Endothelial cell of umbilical vein (primary cell): ENCODE data around the gene CAMK2B. TPM values are rescaled to one million over a fixed set of nuclear protein-coding genes. Genes with fewer than 3 reads are reported as not detected.

Experiments used
- BruUV-seq: library from RNA; stranded (reverse); fragments of 400-500 nt; replicated peaks from 2 replicates; lab custom pipeline; 2021; lab: Mats Ljungman, UMichigan
- CTCF ChIA-PET: fragments of 300-600, 350-600 bp; sonication (Branson Sonifier 250); formaldehyde crosslinking; loops from one replicate; lab custom pipeline; 2021; ENCODE audit warnings: antibody characterized with exemption, inconsistent platforms; lab: Charles Lee
- POLR2A ChIA-PET: fragments of 300-600, 350-600 bp; sonication (Branson Sonifier 250); formaldehyde crosslinking; loops from one replicate; lab custom pipeline; 2021; ENCODE audit warnings: antibody characterized with exemption, inconsistent platforms; lab: Charles Lee
- DNase-seq: peaks from one replicate; pipeline ENCODE4 v3.0.0-alpha.2; 2011; ENCODE audit warnings: low read depth, low spot score
- FAIRE-seq: peaks from 2 replicates; lab custom pipeline; 2011; peaks lifted over from hg19 to GRCh38; lab: Jason Lieb, UNC
- H2AFZ ChIP-seq: 2 replicates; pipeline ENCODE4 v1.6.0; 2012; ENCODE audit warnings: low read depth, low read length, control low read depth, inconsistent platforms
- H3K27ac ChIP-seq: 2 replicates; pipeline ENCODE4 v1.5.1; 2011; ENCODE audit warnings: low read depth, mild to moderate bottlenecking, control low read depth, low read length, moderate library complexity; ENCODE audit not compliant: insufficient read depth
- H3K27me3 ChIP-seq, 2 experiments: 2 replicates each; pipeline versions ENCODE4 v1.6.0 to v1.6.1; 2011; ENCODE audit warnings: low read length in 2 of 2, mixed read lengths in 1 of 2; ENCODE audit not compliant: control insufficient read depth in 2 of 2, insufficient read depth in 2 of 2
- H3K36me3 ChIP-seq, 2 experiments: 2 replicates in 1 of 2; 3 replicates in 1 of 2; pipeline ENCODE4 v1.5.1; 2011; ENCODE audit warnings: low read length in 2 of 2, mild to moderate bottlenecking in 1 of 2, moderate library complexity in 1 of 2; ENCODE audit not compliant: control insufficient read depth in 2 of 2, insufficient read depth in 2 of 2; ENCODE audit errors: extremely low read depth in 1 of 2
- H3K4me1 ChIP-seq: 3 replicates; pipeline ENCODE4 v1.5.1; 2011; ENCODE audit warnings: mild to moderate bottlenecking, low read length; ENCODE audit not compliant: control insufficient read depth, insufficient read depth; ENCODE audit errors: extremely low read depth
- H3K4me2 ChIP-seq: 2 replicates; pipeline ENCODE4 v1.6.1; 2011; ENCODE audit warnings: low read length, control low read depth, mixed read lengths; ENCODE audit not compliant: insufficient read depth
- H3K4me3 ChIP-seq, 3 experiments: fragments of 200-600 bp in 1 of 3; sonication (generic), shearing (Covaris generic) in 1 of 3; replicated peaks in 1 of 3; 2 replicates each; pipeline ENCODE4 v1.5.1; 2011 to 2016; ENCODE audit warnings: control low read depth in 3 of 3, low read length in 3 of 3, mild to moderate bottlenecking in 2 of 3, inconsistent platforms in 1 of 3, low read depth in 1 of 3, moderate library complexity in 1 of 3; ENCODE audit not compliant: insufficient read depth in 1 of 3
- H3K79me2 ChIP-seq: 2 replicates; pipeline ENCODE4 v1.6.0; 2012; ENCODE audit warnings: low read length, inconsistent platforms; ENCODE audit not compliant: control insufficient read depth, insufficient read depth
- H3K9ac ChIP-seq: replicated peaks from 2 replicates; pipeline ENCODE3; 2011; ENCODE audit warnings: low read length, control low read depth; ENCODE audit not compliant: insufficient read depth; ENCODE audit errors: extremely low read depth
- H3K9me1 ChIP-seq: replicated peaks from 3 replicates; pipeline ENCODE4 v1.6.0; 2011; ENCODE audit warnings: mild to moderate bottlenecking, low read length; ENCODE audit not compliant: control insufficient read depth, insufficient read depth; ENCODE audit errors: extremely low read depth
- H3K9me3 ChIP-seq: replicated peaks from 2 replicates; pipeline ENCODE4 v1.5.1; 2012; ENCODE audit warnings: low read length, inconsistent platforms; ENCODE audit not compliant: control insufficient read depth, insufficient read depth
- H4K20me1 ChIP-seq: replicated peaks from 2 replicates; pipeline ENCODE3; 2011; ENCODE audit warnings: mild to moderate bottlenecking, low read length; ENCODE audit not compliant: control insufficient read depth, insufficient read depth; ENCODE audit errors: extremely low read depth
- CTCF ChIP-seq, 2 donors: IDR thresholded peaks; 1 replicate in 1 of 2; 2 replicates in 1 of 2; pipeline ENCODE4 v1.5.1; 2011; ENCODE audit warnings: low read length in 2 of 2, mild to moderate bottlenecking in 2 of 2, moderate library complexity in 2 of 2, control low read depth in 1 of 2, inconsistent platforms in 1 of 2, low read depth in 1 of 2; ENCODE audit not compliant: insufficient read depth in 1 of 2; ENCODE audit errors: extremely low read depth in 1 of 2
- EZH2 ChIP-seq: IDR thresholded peaks from 2 replicates; pipeline ENCODE4 v1.6.1; 2012; ENCODE audit warnings: borderline replicate concordance, low read depth, mild to moderate bottlenecking, moderate library complexity, low read length, inconsistent platforms; ENCODE audit not compliant: severe bottlenecking
- FOS ChIP-seq: IDR thresholded peaks from 2 replicates; pipeline ENCODE4 v1.6.1; 2011; ENCODE audit warnings: mild to moderate bottlenecking, low read length, moderate library complexity, borderline replicate concordance; ENCODE audit not compliant: insufficient read depth
- GATA2 ChIP-seq: IDR thresholded peaks from 2 replicates; pipeline ENCODE4 v1.7.0; 2011; ENCODE audit warnings: low read depth, mild to moderate bottlenecking, moderate library complexity, mixed read lengths, low read length; ENCODE audit not compliant: insufficient read length, insufficient read depth
- JUN ChIP-seq: IDR thresholded peaks from 2 replicates; pipeline ENCODE4 v1.6.1; 2011; ENCODE audit warnings: borderline replicate concordance, low read depth; ENCODE audit not compliant: insufficient read length, insufficient read depth
- MYC ChIP-seq: IDR thresholded peaks from one replicate; pipeline ENCODE4 v1.6.1; 2011; ENCODE audit warnings: mild to moderate bottlenecking, low read depth, low read length
- POLR2A ChIP-seq: IDR thresholded peaks from 2 replicates; pipeline ENCODE4 v1.6.1; 2012; ENCODE audit warnings: low read depth, mild to moderate bottlenecking, control low read depth, low read length
- POLR2AphosphoS5 ChIP-seq: IDR thresholded peaks from 2 replicates; pipeline ENCODE4 v1.6.1; 2012; ENCODE audit warnings: low read depth, mild to moderate bottlenecking, control low read depth, low read length, moderate library complexity; ENCODE audit not compliant: insufficient read depth
- dilution Hi-C: fragments of 300-500 bp; cut with MboI; formaldehyde crosslinking; loops from one replicate; pipeline ENCODE4 v1.15.0; 2019; ENCODE audit warnings: low sequenced_read_pairs; ENCODE audit not compliant: extremely low pct_ligation_motif_present
- intact Hi-C: fragments of 100-400 bp; cut with micrococcal nuclease; formaldehyde crosslinking; loops from one replicate; pipeline ENCODE4 v1.10.0; 2022
- polyA plus RNA-seq, 4 experiments: library from polyadenylated mRNA; depleted of rRNA in 3 of 4; stranded (reverse) in 3 of 4; unstranded in 1 of 4; fragments of >200 nt; gene quantifications; 2 replicates each; pipeline versions ENCODE4 v1.2.1 to v1.2.3, GENCODE V29; 2011 to 2012; ENCODE audit warnings: missing spikeins in 1 of 4
- total RNA-seq: library from RNA; stranded (reverse); gene quantifications from 2 replicates; pipeline ENCODE4 v1.2.3, GENCODE V29; 2021
- TF ChIP-seq, protein P1 (sequence below): IDR thresholded peaks from 2 replicates; pipeline ENCODE4 v1.6.1; 2011; ENCODE audit not compliant: insufficient read depth, insufficient read length

Gene CAMK2B
- total and polyA plus RNA-seq, 2 donors (not counting 3 experiments of a cell fraction or from before 2014, with no cell fraction given) = 0.57 to 1.6 TPM

GRCh38 chr7:44346063-44346462, 20.7 kb upstream of the CAMK2B start:
- intact Hi-C loops = no loop called here

More at GRCh38 chr7:44346063-44346462, 20.7 kb upstream of the CAMK2B start:
- no peak overlapping the region for H3K9ac ChIP-seq
- BruUV-seq = no TSS peak
- no peaks in the 10 kb centered on the region for H3K9me3 ChIP-seq
- no peaks in the 10 kb centered on the region for H4K20me1 ChIP-seq
- no peak for TF ChIP-seq POLR2AphosphoS5
- TF ChIP-seq FOS = no peak
- TF ChIP-seq GATA2 = no peak
- TF ChIP-seq EZH2 = no peak
- no peak for TF ChIP-seq MYC
- TF ChIP-seq CTCF (IDR thresholded peaks at IDR 0.05; ENCODE audit: extremely low read depth in 1 of 2, insufficient read depth in 1 of 2, low read depth in 1 of 2, low read length in 2 of 2) = no peak
- no peak for TF ChIP-seq POLR2A
- TF ChIP-seq JUN = no peak
- TF ChIP-seq, protein P1, sequence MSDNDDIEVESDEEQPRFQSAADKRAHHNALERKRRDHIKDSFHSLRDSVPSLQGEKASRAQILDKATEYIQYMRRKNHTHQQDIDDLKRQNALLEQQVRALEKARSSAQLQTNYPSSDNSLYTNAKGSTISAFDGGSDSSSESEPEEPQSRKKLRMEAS = no peak
- no peaks in the 10 kb centered on the region for H3K79me2 ChIP-seq
- FAIRE-seq (no peak), DNase-seq (no peak)
- CTCF ChIA-PET = interaction anchor here (0.9 to 1.7 kb wide), 5 partner anchors 10 to 139 kb away, joined by 3 to 7 read pairs (median 3); no protein-coding TSS in a partner anchor
- H3K9me1 ChIP-seq = no peaks in the 10 kb centered on the region
- dilution Hi-C loops = no loop called here
- H3K27ac ChIP-seq = no peak overlapping the region
- H3K4me2 ChIP-seq = no peak overlapping the region
- peaks cover 9 to 23% of the 10 kb centered on the region in 2 experiments for H3K27me3 ChIP-seq
- H3K4me3 ChIP-seq = no peak overlapping the region
- no peaks in the 10 kb centered on the region for H3K4me1 ChIP-seq
- no peak overlapping the region for H2AFZ ChIP-seq
- H3K36me3 ChIP-seq = no peaks in the 10 kb centered on the region
- POLR2A ChIA-PET = no interaction called here
